ENCODE results near the gene RIPPLY2.

- TF ChIP-seq POLR2A (IDR thresholded peaks at IDR 0.05; ENCODE audit: extremely low read depth, insufficient read length) (no peak), CTCF (IDR thresholded peaks at IDR 0.05; ENCODE audit: low read depth, low read length) (no peak), MAX (IDR thresholded peaks at IDR 0.05; ENCODE audit: low read depth, low read length) (no peak)
Measured at GRCh38 chr6:83860782-83861495, 7.8 kb downstream of the RIPPLY2 start.

All from NB4 (cell line).